Peyer's patch (tissue), 4 donors: ENCODE data around the gene C11orf91. TPM values are rescaled to one million over a fixed set of nuclear protein-coding genes. Genes with fewer than 3 reads are reported as not detected.

Source experiments
- DNase-seq, 3 donors: peaks; one replicate each; pipeline ENCODE4 v3.0.0-alpha.2; 2017 to 2019
- H3K27ac ChIP-seq, 4 donors: fragments of 200-600 bp; sonication (generic); one replicate each; pipeline ENCODE4 v1.5.1; 2016 to 2019
- H3K27me3 ChIP-seq, 2 donors: fragments of 200-600 bp; sonication (generic); one replicate each; pipeline ENCODE4 v1.5.1; 2019
- H3K36me3 ChIP-seq, 3 donors: fragments of 200-600 bp; sonication (generic); one replicate each; pipeline ENCODE4 v1.5.1; 2016 to 2019
- H3K4me1 ChIP-seq, 4 donors: fragments of 200-600 bp; sonication (generic); one replicate each; pipeline ENCODE4 v1.5.1; 2016 to 2019
- H3K4me3 ChIP-seq, 4 donors: fragments of 200-600 bp; sonication (generic); 1 replicate in 3 of 4; 2 replicates in 1 of 4; pipeline ENCODE4 v1.5.1; 2016 to 2019; ENCODE audit warnings: mild to moderate bottlenecking in 1 of 4
- H3K9me3 ChIP-seq, 4 donors: fragments of 200-600 bp; sonication (generic); one replicate each; pipeline ENCODE4 v1.5.1; 2016 to 2019; ENCODE audit warnings: mild to moderate bottlenecking in 1 of 4
- CTCF ChIP-seq, 6 experiments: fragments of 450-650 bp in 4 of 6; fragments of 200-600 bp in 2 of 6; sonication (generic) in 1 of 6; IDR thresholded peaks; one replicate each; pipeline ENCODE4 v1.5.1; 2017 to 2019; ENCODE audit warnings: antibody characterized with exemption in 6 of 6, mild to moderate bottlenecking in 3 of 6, moderate library complexity in 1 of 6
- POLR2A ChIP-seq, 2 donors: fragments of 450-650 bp; IDR thresholded peaks; one replicate each; pipeline ENCODE4 v1.5.1; 2017; ENCODE audit warnings: antibody characterized with exemption in 2 of 2, mild to moderate bottlenecking in 2 of 2, moderate library complexity in 2 of 2
- total RNA-seq, 4 donors: library from RNA; depleted of rRNA; stranded (reverse); fragments of >200 nt; gene quantifications; one replicate each; pipeline ENCODE4 v1.1.0, GENCODE V29; 2016

C11orf91 gene
- total RNA-seq, 4 donors from 2014 or later: not detected

- Histone ChIP-seq H3K27ac (peak overlapping the region in 3 of 4 donors; percentile 36 to 65 (median 60)), H3K4me1 (peaks cover 0 to 36% (median 4%) of the 10 kb centered on the region in 4 donors), H3K4me3 (no peak overlapping the region), H3K27me3 (no peaks in the 10 kb centered on the region), H3K36me3 (peaks cover 0 to 33% (median 0%) of the 10 kb centered on the region in 3 donors), H3K9me3 (no peaks in the 10 kb centered on the region)
- no peak for TF ChIP-seq POLR2A (IDR thresholded peaks at IDR 0.05)
- TF ChIP-seq CTCF (IDR thresholded peaks at IDR 0.05): no peak
- DNase-seq: no peak
These were observed 22.7 kb upstream of the C11orf91 start for GRCh38 chr11:33723238-33723881.

GRCh38 chr11:33722590-33723234 is 22.1 kb upstream of the C11orf91 start:
- no peak for DNase-seq
- Histone ChIP-seq H3K36me3 (peaks cover 0 to 33% (median 0%) of the 10 kb centered on the region in 3 donors), H3K27ac (peak overlapping the region in 3 of 4 donors; percentile 1 to 60 (median 55)), H3K4me1 (peaks cover 0 to 36% (median 4%) of the 10 kb centered on the region in 4 donors), H3K27me3 (no peaks in the 10 kb centered on the region), H3K4me3 (no peak overlapping the region), H3K9me3 (no peaks in the 10 kb centered on the region)
- TF ChIP-seq POLR2A (IDR thresholded peaks at IDR 0.05): no peak
- TF ChIP-seq CTCF (IDR thresholded peaks at IDR 0.05): no peak

GRCh38 chr11:33721984-33722383 is 21.4 kb upstream of the C11orf91 start:
- peaks cover 0 to 39% (median 0%) of the 10 kb centered on the region in 3 donors for H3K36me3 ChIP-seq
- no peak for DNase-seq
- TF ChIP-seq POLR2A (IDR thresholded peaks at IDR 0.05): no peak
- no peak for TF ChIP-seq CTCF (IDR thresholded peaks at IDR 0.05)
- H3K27ac ChIP-seq: peak overlapping the region in 2 of 4 donors; percentile 55 to 60
- no peak overlapping the region for H3K4me3 ChIP-seq
- H3K27me3 ChIP-seq: no peaks in the 10 kb centered on the region
- H3K9me3 ChIP-seq: no peaks in the 10 kb centered on the region
- H3K4me1 ChIP-seq: peaks cover 0 to 36% (median 4%) of the 10 kb centered on the region in 4 donors

GRCh38 chr11:33721426-33721825 is 20.8 kb upstream of the C11orf91 start:
- Histone ChIP-seq H3K9me3 (no peaks in the 10 kb centered on the region), H3K27ac (peak overlapping the region in 1 of 4 donors; percentile 60), H3K36me3 (peaks cover 0 to 44% (median 0%) of the 10 kb centered on the region in 3 donors), H3K4me3 (no peak overlapping the region), H3K4me1 (peaks cover 0 to 36% (median 4%) of the 10 kb centered on the region in 4 donors), H3K27me3 (no peaks in the 10 kb centered on the region)
- DNase-seq: no peak
- no peak for TF ChIP-seq POLR2A (IDR thresholded peaks at IDR 0.05)
- TF ChIP-seq CTCF (IDR thresholded peaks at IDR 0.05): no peak

GRCh38 chr11:33719587-33719986 is 19.0 kb upstream of the C11orf91 start:
- DNase-seq: no peak
- no peak for TF ChIP-seq POLR2A (IDR thresholded peaks at IDR 0.05)
- TF ChIP-seq CTCF (IDR thresholded peaks at IDR 0.05): no peak
- no peak overlapping the region for H3K27ac ChIP-seq
- H3K36me3 ChIP-seq: peaks cover 0 to 44% (median 0%) of the 10 kb centered on the region in 3 donors
- no peaks in the 10 kb centered on the region for H3K27me3 ChIP-seq
- H3K9me3 ChIP-seq: no peaks in the 10 kb centered on the region
- no peak overlapping the region for H3K4me3 ChIP-seq
- peaks cover 0 to 42% (median 4%) of the 10 kb centered on the region in 4 donors for H3K4me1 ChIP-seq
